GM12878 (cell line): ENCODE results near the gene HELZ. TPM values are rescaled to one million over a fixed set of nuclear protein-coding genes. Genes with fewer than 3 reads are reported as not detected.

Experiments used
- ATAC-seq: fragments of 200-7000 bp; cut with Tn5 transposase; 3 replicates; pipeline ENCODE4 v1.9.1; 2020; ENCODE audit warnings: mild to moderate bottlenecking, moderate library complexity
- BruUV-seq: library from RNA; stranded (reverse); fragments of 400-500 nt; replicated peaks from 2 replicates; lab custom pipeline; 2021; lab: Mats Ljungman, UMichigan
- CTCF ChIA-PET: fragments of 300-600 bp; sonication (Branson Sonifier 250); formaldehyde crosslinking; extraction: SDS; loops from one replicate; lab custom pipeline; 2021; ENCODE audit warnings: inconsistent platforms; lab: Yijun Ruan, JAX
- POLR2A ChIA-PET: fragments of 350-600 bp; formaldehyde crosslinking; extraction: SDS; loops from one replicate; lab custom pipeline; 2021; ENCODE audit warnings: inconsistent platforms; lab: Charles Lee
- RAD21 ChIA-PET: fragments of 300-600 bp; sonication (Branson Sonifier 250); formaldehyde crosslinking; loops from one replicate; lab custom pipeline; 2023; ENCODE audit warnings: antibody characterized with exemption; ENCODE audit not compliant: unreplicated experiment; lab: Charles Lee
- SMC1A ChIA-PET: fragments of 300-600 bp; sonication (Branson Sonifier 250); formaldehyde crosslinking; loops from one replicate; lab custom pipeline; 2023; ENCODE audit not compliant: unreplicated experiment, uncharacterized antibody; lab: Charles Lee
- DNase-seq: peaks from one replicate; pipeline ENCODE4 v3.0.0-alpha.2; 2011; ENCODE audit warnings: low read depth, low spot score
- FAIRE-seq: peaks from 3 replicates; lab custom pipeline; 2011; peaks lifted over from hg19 to GRCh38; lab: Jason Lieb, UNC
- H2AFZ ChIP-seq: 2 replicates; pipeline ENCODE4 v1.6.0; 2011; ENCODE audit warnings: low read depth, low read length, control low read depth; ENCODE audit not compliant: control insufficient read depth
- H3K27ac ChIP-seq: 2 replicates; pipeline ENCODE4 v1.5.1; 2011; ENCODE audit warnings: control low read depth; ENCODE audit not compliant: control insufficient read depth, insufficient read depth
- H3K27me3 ChIP-seq, 2 experiments: replicated peaks in 1 of 2; 2 replicates each; pipeline versions ENCODE4 v1.6.0 to v1.6.1; 2011; ENCODE audit warnings: low read length in 1 of 2; ENCODE audit not compliant: control insufficient read depth in 2 of 2, insufficient read depth in 2 of 2
- H3K36me3 ChIP-seq, 2 experiments: 2 replicates each; pipeline ENCODE4 v1.5.1; 2011; ENCODE audit warnings: low read length in 1 of 2; ENCODE audit not compliant: control insufficient read depth in 2 of 2, insufficient read depth in 2 of 2
- H3K4me1 ChIP-seq: 2 replicates; pipeline ENCODE4 v1.6.1; 2011; ENCODE audit warnings: mild to moderate bottlenecking, low read length, moderate library complexity, mixed read lengths; ENCODE audit not compliant: control insufficient read depth, insufficient read depth
- H3K4me2 ChIP-seq: 2 replicates; pipeline ENCODE4 v1.6.0; 2011; ENCODE audit warnings: control low read depth; ENCODE audit not compliant: control insufficient read depth, insufficient read depth
- H3K4me3 ChIP-seq: fragments of 200-600 bp; sonication (generic); 2 replicates; pipeline ENCODE4 v1.5.1; 2016
- H3K79me2 ChIP-seq: 2 replicates; pipeline ENCODE4 v1.6.0; 2011; ENCODE audit warnings: low read length; ENCODE audit not compliant: control insufficient read depth, insufficient read depth
- H3K9ac ChIP-seq: 2 replicates; pipeline ENCODE4 v1.8.0; 2011; ENCODE audit warnings: low read length, control low read depth, mixed read lengths; ENCODE audit not compliant: control insufficient read depth, insufficient read depth
- H3K9me3 ChIP-seq: replicated peaks from 3 replicates; pipeline ENCODE4 v1.5.1; 2011; ENCODE audit warnings: mild to moderate bottlenecking, low read length; ENCODE audit not compliant: control insufficient read depth, insufficient read depth
- H4K20me1 ChIP-seq: 2 replicates; pipeline ENCODE4 v1.6.0; 2011; ENCODE audit not compliant: control insufficient read depth, insufficient read depth
- BCL3 ChIP-seq: IDR thresholded peaks from 2 replicates; pipeline ENCODE4 v1.6.1; 2011; ENCODE audit warnings: borderline replicate concordance, low read depth, mild to moderate bottlenecking, moderate library complexity, low read length; ENCODE audit not compliant: insufficient read depth, poor library complexity, severe bottlenecking
- CEBPZ ChIP-seq: fragments of 150-350 bp; IDR thresholded peaks from 2 replicates; pipeline ENCODE4 v1.6.1; 2016; ENCODE audit warnings: low read depth, low read length
- CHD1 ChIP-seq: IDR thresholded peaks from 2 replicates; pipeline ENCODE4 v1.6.1; 2012; ENCODE audit warnings: low read depth, low read length, improper control_type of control experiment
- CHD2 ChIP-seq: IDR thresholded peaks from 2 replicates; pipeline ENCODE4 v1.6.1; 2011; ENCODE audit warnings: low read depth, low read length, improper control_type of control experiment, borderline replicate concordance
- MAX ChIP-seq: IDR thresholded peaks from 2 replicates; pipeline ENCODE4 v1.6.1; 2012; ENCODE audit warnings: low read depth, low read length, improper control_type of control experiment
- MTA3 ChIP-seq: IDR thresholded peaks from 2 replicates; pipeline ENCODE4 v1.6.1; 2012; ENCODE audit warnings: low read length, inconsistent platforms, borderline replicate concordance
- MYB ChIP-seq: fragments of 150-350 bp; IDR thresholded peaks from 2 replicates; pipeline ENCODE4 v1.6.1; 2014; ENCODE audit warnings: mild to moderate bottlenecking, low read depth, low read length, borderline replicate concordance
- RBBP5 ChIP-seq: fragments of 200-600 bp; sonication (generic); conservative IDR thresholded peaks from 2 replicates; pipeline ENCODE4 v1.6.1; 2016
- SP1 ChIP-seq: IDR thresholded peaks from one replicate; pipeline ENCODE4 v1.6.1; 2011; ENCODE audit warnings: low read depth, low read length
- SREBF2 ChIP-seq: IDR thresholded peaks from 2 replicates; pipeline ENCODE4 v1.6.1; 2012; ENCODE audit warnings: mild to moderate bottlenecking, low read length
- ZBTB4 ChIP-seq: fragments of 450-650 bp; formaldehyde crosslinking; IDR thresholded peaks from 2 replicates; pipeline ENCODE4 v1.4.0; 2022; ENCODE audit warnings: mild to moderate bottlenecking, moderate library complexity
- ZNF592 ChIP-seq: fragments of 450-650 bp; IDR thresholded peaks from 2 replicates; pipeline ENCODE4 v1.6.1; 2017; ENCODE audit warnings: mild to moderate bottlenecking, moderate library complexity
- WGBS: methylation state at CpG from one replicate; pipeline ENCODE4 v1.1.6; 2016; ENCODE audit warnings: low lambda C conversion rate; ENCODE audit not compliant: insufficient replicate concordance, insufficient coverage; ENCODE audit errors: missing lambda C conversion rate; 5-methylcytosine and 5-hydroxymethylcytosine counted together
- in situ Hi-C: fragments of 300-500 bp; cut with MboI; formaldehyde crosslinking; loops from 9 replicates; pipeline ENCODE4 v1.14.3; 2018; ENCODE audit warnings: mixed read lengths
- intact Hi-C: fragments of 100-400 bp; cut with micrococcal nuclease; formaldehyde crosslinking; loops from one replicate; pipeline ENCODE4 v1.14.2; 2022; ENCODE audit not compliant: unreplicated experiment
- polyA plus RNA-seq, 11 experiments: library from polyadenylated mRNA; depleted of rRNA in 4 of 11; unstranded in 6 of 11; stranded (reverse) in 5 of 11; fragments of >200 nt; fragmentation: Nextera tagmentation in 4 of 11; fragmentation: Illumina TruSeq in 1 of 11; extraction: Ambion mirVana in 4 of 11; extraction: Trizol in 1 of 11; gene quantifications; 1 replicate in 1 of 11; 2 replicates in 10 of 11; pipeline versions ENCODE4 v1.2.1 to v1.2.3, GENCODE V29; 2011 to 2016; ENCODE audit warnings: inconsistent platforms in 2 of 11, missing spikeins in 2 of 11, low read depth in 1 of 11
- total RNA-seq, 4 experiments: library from RNA; depleted of rRNA in 3 of 4; stranded (reverse); fragments of >200 nt in 3 of 4; fragmentation: Illumina TruSeq in 1 of 4; extraction: Trizol in 1 of 4; gene quantifications; 2 replicates each; pipeline versions ENCODE4 v1.2.1 to v1.2.3, GENCODE V29; 2013 to 2021

Gene HELZ
- total and polyA plus RNA-seq, 10 of the 15 experiments (the other 5 are each of a cell fraction or from before 2014, with no cell fraction given), result 1.5 to 36.8 (median 19.1) TPM

- POLR2A ChIA-PET, result interaction anchor here (0.9 kb wide), 1 partner anchor 12 kb away, joined by 4 read pairs; no protein-coding TSS in a partner anchor
- Histone ChIP-seq H3K4me3 (no peak overlapping the region), H3K79me2 (no peaks in the 10 kb centered on the region), H2AFZ (no peak overlapping the region), H4K20me1 (no peaks in the 10 kb centered on the region), H3K4me1 (no peaks in the 10 kb centered on the region), H3K27ac (no peak overlapping the region), H3K36me3 (peaks cover 2 to 12% of the 10 kb centered on the region in 2 experiments), H3K27me3 (no peaks in the 10 kb centered on the region), H3K9ac (no peak overlapping the region), H3K4me2 (no peak overlapping the region), H3K9me3 (no peaks in the 10 kb centered on the region; the same call in 2 of the 3 replicates)
- RAD21 ChIA-PET, result no interaction called here
- ATAC-seq (no peak), FAIRE-seq (no peak), DNase-seq (no peak)
- intact Hi-C loops (no loop called here), in situ Hi-C loops (no loop called here)
- CTCF ChIA-PET, result no interaction called here
- SMC1A ChIA-PET, result no interaction called here
- BruUV-seq, result no TSS peak
- WGBS, result 95% methylated on average over 2 of the region's 2 CpGs
- TF ChIP-seq CHD2, result no peak
- no peak for TF ChIP-seq RBBP5
- no peak for TF ChIP-seq CEBPZ
- TF ChIP-seq ZBTB4 (CRISPR knock-in tag), result no peak
- no peak for TF ChIP-seq MAX
- no peak for TF ChIP-seq SREBF2
- TF ChIP-seq CHD1, result no peak
- no peak for TF ChIP-seq ZNF592
- TF ChIP-seq MYB, result no peak
- TF ChIP-seq MTA3, result no peak
- TF ChIP-seq SP1, result no peak
- no peak for TF ChIP-seq BCL3
Measured at GRCh38 chr17:67119102-67119501, 125.9 kb downstream of the HELZ start.
